ENCODE data around the gene ARHGAP18.

- TF ChIP-seq CTCF (tag by site-specific recombination; IDR thresholded peaks at IDR 0.05): no peak
- no peak for TF ChIP-seq RBAK (tag by site-specific recombination; IDR thresholded peaks at IDR 0.05)
- TF ChIP-seq BCL11B (tag by site-specific recombination; IDR thresholded peaks at IDR 0.05; ENCODE audit: low read depth): no peak
- no peak for TF ChIP-seq ZNF132 (tag by site-specific recombination; IDR thresholded peaks at IDR 0.05; ENCODE audit: borderline replicate concordance)
- TF ChIP-seq ZFP37 (tag by site-specific recombination; IDR thresholded peaks at IDR 0.05): no peak
- TF ChIP-seq ZNF558 (tag by site-specific recombination; IDR thresholded peaks at IDR 0.05): no peak
- no peak for TF ChIP-seq ZBTB20 (tag by site-specific recombination; IDR thresholded peaks at IDR 0.05)
- TF ChIP-seq ZFP69B (tag by site-specific recombination; IDR thresholded peaks at IDR 0.05): no peak
Observed at GRCh38 chr6:129732034-129732433, 22.1 kb upstream of the ARHGAP18 start.
